ENCODE data around the gene DDR2. TPM values are rescaled to one million over a fixed set of nuclear protein-coding genes. Genes with fewer than 3 reads are reported as not detected.
A peak's percentile ranks its signal among the peaks of the same experiment; 100 is the strongest.

Gene DDR2
- total and polyA plus RNA-seq, 2 donors from 2014 or later: 3.9 to 19.8 TPM

DNA sequence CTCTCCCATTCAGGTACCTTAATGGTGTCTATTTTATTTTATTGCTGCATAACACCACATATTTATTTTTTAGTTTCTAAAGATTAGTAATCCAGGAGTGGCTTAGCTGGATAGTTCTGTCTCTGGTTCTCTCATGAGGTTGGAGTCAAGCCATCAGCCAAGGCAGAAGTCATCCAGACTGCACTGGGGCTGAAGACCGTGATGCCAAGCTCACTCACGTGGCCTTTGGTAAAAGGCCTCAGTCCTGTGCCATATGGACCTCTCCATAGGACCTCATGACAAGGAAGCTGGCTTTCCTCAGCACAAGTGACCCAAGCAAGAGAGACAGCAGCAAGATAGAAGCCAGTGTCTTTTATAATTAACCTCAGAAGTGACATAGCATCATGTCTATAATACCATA, 23.0 kb upstream of the DDR2 start:
- DNase-seq: no peak
- Histone ChIP-seq H3K9me3 (ENCODE audit: control insufficient read depth in 2 of 3, insufficient read depth in 1 of 3, low read length in 3 of 3) (no peaks in the 10 kb centered on the region), H3K4me3 (ENCODE audit: low read length in 3 of 3) (no peak overlapping the region), H3K9ac (ENCODE audit: low read length in 3 of 3) (no peak overlapping the region), H3K36me3 (ENCODE audit: control insufficient read depth in 2 of 3, insufficient read depth in 3 of 3, low read length in 3 of 3) (no peaks in the 10 kb centered on the region), H3K27me3 (ENCODE audit: control insufficient read depth, insufficient read depth, low read length) (no peaks in the 10 kb centered on the region), H3K27ac (ENCODE audit: low read depth in 2 of 2, low read length in 2 of 2) (no peak overlapping the region), H3K4me1 (ENCODE audit: control insufficient read depth in 2 of 3, insufficient read depth in 2 of 3, low read depth in 1 of 3, low read length in 3 of 3) (peaks cover 0 to 9% (median 0%) of the 10 kb centered on the region in 3 donors)
- TF ChIP-seq CTCF (IDR thresholded peaks at IDR 0.05; ENCODE audit: borderline replicate concordance, extremely low read depth, insufficient read depth): no peak
- FAIRE-seq: no peak
- intact Hi-C loops (cut with DNase I): no loop called here

GRCh38 chr1:162612606-162613400, 19.5 kb upstream of the DDR2 start:
- intact Hi-C loops (cut with DNase I): no loop called here
- no peak for TF ChIP-seq CTCF (IDR thresholded peaks at IDR 0.05; ENCODE audit: borderline replicate concordance, extremely low read depth, insufficient read depth)
- DNase-seq (peak in 1 of 5 donors; percentile 76), FAIRE-seq (no peak)
- H3K27ac ChIP-seq (ENCODE audit: low read depth in 2 of 2, low read length in 2 of 2): peak overlapping the region in 1 of 2 donors; percentile 28
- H3K4me1 ChIP-seq (ENCODE audit: control insufficient read depth in 2 of 3, insufficient read depth in 2 of 3, low read depth in 1 of 3, low read length in 3 of 3): peaks cover 0 to 9% (median 0%) of the 10 kb centered on the region in 3 donors
- H3K9me3 ChIP-seq (ENCODE audit: control insufficient read depth in 2 of 3, insufficient read depth in 1 of 3, low read length in 3 of 3): peaks cover 0 to 9% (median 0%) of the 10 kb centered on the region in 3 donors
- H3K9ac ChIP-seq (ENCODE audit: low read length in 3 of 3): no peak overlapping the region
- no peak overlapping the region for H3K4me3 ChIP-seq (ENCODE audit: low read length in 3 of 3)
- H3K27me3 ChIP-seq (ENCODE audit: control insufficient read depth, insufficient read depth, low read length): no peaks in the 10 kb centered on the region
- H3K36me3 ChIP-seq (ENCODE audit: control insufficient read depth in 2 of 3, insufficient read depth in 3 of 3, low read length in 3 of 3): no peaks in the 10 kb centered on the region

DNA sequence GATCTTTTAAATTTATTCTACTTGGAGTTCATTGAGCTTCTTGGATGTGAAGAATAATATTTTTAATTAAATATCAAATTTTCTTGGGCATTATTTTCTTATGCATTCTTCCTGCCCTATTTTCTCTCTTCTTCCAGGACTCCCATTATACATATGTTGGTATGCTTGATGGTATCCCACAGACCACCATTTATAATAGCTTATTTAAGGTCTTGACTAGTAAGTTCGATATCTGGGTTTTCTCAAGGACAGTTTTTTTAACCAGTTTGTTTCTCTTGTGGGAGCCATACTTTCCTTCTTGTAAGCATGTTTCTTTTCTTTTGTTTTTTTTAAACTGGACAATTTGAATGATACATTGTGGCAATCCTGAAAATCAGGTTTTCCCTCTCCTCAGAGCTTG, 15.4 kb upstream of the DDR2 start:
- no peak overlapping the region for H3K4me3 ChIP-seq (ENCODE audit: low read length in 3 of 3)
- no peak for TF ChIP-seq CTCF (IDR thresholded peaks at IDR 0.05; ENCODE audit: borderline replicate concordance, extremely low read depth, insufficient read depth)
- no peaks in the 10 kb centered on the region for H3K36me3 ChIP-seq (ENCODE audit: control insufficient read depth in 2 of 3, insufficient read depth in 3 of 3, low read length in 3 of 3)
- peaks cover 0 to 10% (median 0%) of the 10 kb centered on the region in 3 donors for H3K9me3 ChIP-seq (ENCODE audit: control insufficient read depth in 2 of 3, insufficient read depth in 1 of 3, low read length in 3 of 3)
- no peak for DNase-seq
- FAIRE-seq: no peak
- intact Hi-C loops (cut with DNase I): no loop called here
- no peak overlapping the region for H3K9ac ChIP-seq (ENCODE audit: low read length in 3 of 3)
- peaks cover 0 to 9% (median 0%) of the 10 kb centered on the region in 3 donors for H3K4me1 ChIP-seq (ENCODE audit: control insufficient read depth in 2 of 3, insufficient read depth in 2 of 3, low read depth in 1 of 3, low read length in 3 of 3)
- no peak overlapping the region for H3K27ac ChIP-seq (ENCODE audit: low read depth in 2 of 2, low read length in 2 of 2)
- H3K27me3 ChIP-seq (ENCODE audit: control insufficient read depth, insufficient read depth, low read length): no peaks in the 10 kb centered on the region
